GM12878 (cell line): ENCODE results near the gene XAB2. TPM values are rescaled to one million over a fixed set of nuclear protein-coding genes. Genes with fewer than 3 reads are reported as not detected.

Experiments used
- EED ChIP-seq: sonication (generic); IDR thresholded peaks from 2 replicates; pipeline ENCODE4 v1.6.1; 2016; ENCODE audit warnings: antibody characterized with exemption, low read depth
- IKZF2 ChIP-seq, 2 experiments: fragments of 450-650 bp; IDR thresholded peaks; 2 replicates each; pipeline ENCODE4 v1.6.1; 2017; ENCODE audit warnings: mild to moderate bottlenecking in 2 of 2, moderate library complexity in 2 of 2
- KLF5 ChIP-seq: fragments of 450-650 bp; IDR thresholded peaks from 2 replicates; pipeline ENCODE4 v1.6.1; 2014; ENCODE audit warnings: mild to moderate bottlenecking; ENCODE audit not compliant: partially characterized antibody
- MTA3 ChIP-seq: IDR thresholded peaks from 2 replicates; pipeline ENCODE4 v1.6.1; 2012; ENCODE audit warnings: low read length, inconsistent platforms, borderline replicate concordance
- MYB ChIP-seq: fragments of 150-350 bp; IDR thresholded peaks from 2 replicates; pipeline ENCODE4 v1.6.1; 2014; ENCODE audit warnings: mild to moderate bottlenecking, low read depth, low read length, borderline replicate concordance
- REST ChIP-seq: IDR thresholded peaks from 2 replicates; pipeline ENCODE4 v1.6.1; 2012; ENCODE audit warnings: mild to moderate bottlenecking, low read depth, low read length
- SUZ12 ChIP-seq: fragments of 200-600 bp; sonication (generic); IDR thresholded peaks from one replicate; pipeline ENCODE4 v1.6.1; 2018; ENCODE audit warnings: antibody characterized with exemption, mild to moderate bottlenecking; ENCODE audit not compliant: unreplicated experiment
- TAF1 ChIP-seq: IDR thresholded peaks from 2 replicates; pipeline ENCODE4 v1.6.1; 2011; ENCODE audit warnings: mild to moderate bottlenecking, low read depth, low read length, borderline replicate concordance
- ZSCAN29 ChIP-seq: fragments of 450-650 bp; IDR thresholded peaks from 2 replicates; pipeline ENCODE4 v1.6.1; 2017; ENCODE audit warnings: mild to moderate bottlenecking, moderate library complexity
- ZZZ3 ChIP-seq: IDR thresholded peaks from 2 replicates; pipeline ENCODE4 v1.6.1; 2011; ENCODE audit warnings: low read depth; ENCODE audit not compliant: control insufficient read depth, insufficient read length
- polyA plus RNA-seq, 11 experiments: library from polyadenylated mRNA; depleted of rRNA in 4 of 11; unstranded in 6 of 11; stranded (reverse) in 5 of 11; fragments of >200 nt; fragmentation: Nextera tagmentation in 4 of 11; fragmentation: Illumina TruSeq in 1 of 11; extraction: Ambion mirVana in 4 of 11; extraction: Trizol in 1 of 11; gene quantifications; 1 replicate in 1 of 11; 2 replicates in 10 of 11; pipeline versions ENCODE4 v1.2.1 to v1.2.3, GENCODE V29; 2011 to 2016; ENCODE audit warnings: inconsistent platforms in 2 of 11, missing spikeins in 2 of 11, low read depth in 1 of 11
- total RNA-seq, 4 experiments: library from RNA; depleted of rRNA in 3 of 4; stranded (reverse); fragments of >200 nt in 3 of 4; fragmentation: Illumina TruSeq in 1 of 4; extraction: Trizol in 1 of 4; gene quantifications; 2 replicates each; pipeline versions ENCODE4 v1.2.1 to v1.2.3, GENCODE V29; 2013 to 2021
- TF ChIP-seq, protein P1 (sequence below): fragments of 450-650 bp; formaldehyde crosslinking; IDR thresholded peaks from 2 replicates; pipeline ENCODE4 v1.4.0; 2022; ENCODE audit warnings: mild to moderate bottlenecking, moderate library complexity

The XAB2 gene
- total and polyA plus RNA-seq, 10 of the 15 experiments (the other 5 are each of a cell fraction or from before 2014, with no cell fraction given), result 0.34 to 45.1 (median 18.8) TPM

DNA sequence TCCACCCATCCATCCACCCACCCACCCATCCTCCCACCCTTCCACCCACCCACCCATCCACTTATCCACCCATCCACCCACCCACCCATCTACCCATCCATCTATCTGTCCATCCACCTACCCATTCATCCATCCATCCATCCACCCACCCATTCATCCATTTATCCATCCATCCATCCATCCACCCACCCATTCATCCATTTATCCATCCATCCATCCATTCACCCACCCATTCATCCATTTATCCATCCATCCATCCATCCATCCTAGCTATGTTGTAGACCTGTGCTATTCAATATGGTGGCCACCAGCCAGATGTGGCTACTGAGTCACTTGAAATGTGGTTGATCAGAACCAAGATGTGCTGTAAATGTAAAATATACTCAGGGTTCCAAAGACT is 28.6 kb downstream of the XAB2 start (continued):
- TF ChIP-seq REST, result no peak
- no peak for TF ChIP-seq SUZ12
- no peak for TF ChIP-seq ZSCAN29
- no peak for TF ChIP-seq KLF5
- TF ChIP-seq, protein P1, sequence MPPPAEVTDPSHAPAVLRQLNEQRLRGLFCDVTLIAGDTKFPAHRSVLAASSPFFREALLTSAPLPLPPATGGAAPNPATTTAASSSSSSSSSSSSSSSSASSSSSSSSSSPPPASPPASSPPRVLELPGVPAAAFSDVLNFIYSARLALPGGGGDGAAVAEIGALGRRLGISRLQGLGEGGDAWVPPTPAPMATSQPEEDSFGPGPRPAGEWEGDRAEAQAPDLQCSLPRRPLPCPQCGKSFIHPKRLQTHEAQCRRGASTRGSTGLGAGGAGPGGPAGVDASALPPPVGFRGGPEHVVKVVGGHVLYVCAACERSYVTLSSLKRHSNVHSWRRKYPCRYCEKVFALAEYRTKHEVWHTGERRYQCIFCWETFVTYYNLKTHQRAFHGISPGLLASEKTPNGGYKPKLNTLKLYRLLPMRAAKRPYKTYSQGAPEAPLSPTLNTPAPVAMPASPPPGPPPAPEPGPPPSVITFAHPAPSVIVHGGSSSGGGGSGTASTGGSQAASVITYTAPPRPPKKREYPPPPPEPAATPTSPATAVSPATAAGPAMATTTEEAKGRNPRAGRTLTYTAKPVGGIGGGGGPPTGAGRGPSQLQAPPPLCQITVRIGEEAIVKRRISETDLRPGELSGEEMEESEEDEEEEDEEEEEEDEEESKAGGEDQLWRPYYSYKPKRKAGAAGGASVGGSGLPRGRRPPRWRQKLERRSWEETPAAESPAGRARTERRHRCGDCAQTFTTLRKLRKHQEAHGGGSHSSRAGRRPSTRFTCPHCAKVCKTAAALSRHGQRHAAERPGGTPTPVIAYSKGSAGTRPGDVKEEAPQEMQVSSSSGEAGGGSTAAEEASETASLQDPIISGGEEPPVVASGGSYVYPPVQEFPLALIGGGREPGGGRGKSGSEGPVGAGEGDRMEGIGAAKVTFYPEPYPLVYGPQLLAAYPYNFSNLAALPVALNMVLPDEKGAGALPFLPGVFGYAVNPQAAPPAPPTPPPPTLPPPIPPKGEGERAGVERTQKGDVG, result no peak
- TF ChIP-seq IKZF2 (IDR thresholded peaks at IDR 0.05), result no peak
- TF ChIP-seq MTA3, result no peak
- TF ChIP-seq ZZZ3, result no peak
- no peak for TF ChIP-seq MYB
- no peak for TF ChIP-seq TAF1
- no peak for TF ChIP-seq EED
